GM23338 (cell line): ENCODE data around the gene PLG. TPM values are rescaled to one million over a fixed set of nuclear protein-coding genes. Genes with fewer than 3 reads are reported as not detected.

ENCODE experiments used
- ATAC-seq: fragments of 200-7000 bp; cut with Tn5 transposase; 3 replicates; pipeline ENCODE4 v1.9.1; 2020
- DNase-seq: peaks from one replicate; pipeline ENCODE4 v3.0.0-alpha.2; 2015; ENCODE audit warnings: low spot score
- H2AFZ ChIP-seq: fragments of 200-600 bp; sonication (generic); 2 replicates; pipeline ENCODE4 v1.8.0; 2016; ENCODE audit warnings: antibody characterized with exemption, mild to moderate bottlenecking, moderate library complexity
- H3F3A ChIP-seq: fragments of 200-600 bp; sonication (generic); replicated peaks from 2 replicates; pipeline ENCODE4 v1.8.0; 2017; ENCODE audit warnings: antibody characterized with exemption, mixed run types, low read depth
- H3K27ac ChIP-seq: fragments of 200-600 bp; sonication (generic); 2 replicates; pipeline ENCODE4 v1.6.1; 2016; ENCODE audit warnings: low read depth
- H3K27me3 ChIP-seq: fragments of 200-600 bp; sonication (generic); 2 replicates; pipeline ENCODE4 v1.8.0; 2016; ENCODE audit warnings: mild to moderate bottlenecking, mixed run types, moderate library complexity; ENCODE audit not compliant: insufficient read depth
- H3K36me3 ChIP-seq: fragments of 200-600 bp; sonication (generic); 2 replicates; pipeline ENCODE4 v1.8.0; 2016; ENCODE audit warnings: mild to moderate bottlenecking; ENCODE audit not compliant: insufficient read depth
- H3K4me1 ChIP-seq: fragments of 200-600 bp; sonication (generic); 2 replicates; pipeline ENCODE4 v1.8.0; 2016; ENCODE audit warnings: mild to moderate bottlenecking, moderate library complexity; ENCODE audit not compliant: insufficient read depth
- H3K4me2 ChIP-seq: fragments of 200-600 bp; sonication (generic); 2 replicates; pipeline ENCODE4 v1.7.1; 2017; ENCODE audit warnings: mixed run types
- H3K4me3 ChIP-seq: fragments of 200-600 bp; sonication (generic); 2 replicates; pipeline ENCODE4 v1.6.1; 2016; ENCODE audit warnings: mixed run types
- H3K79me2 ChIP-seq: fragments of 200-600 bp; sonication (generic); replicated peaks from 2 replicates; pipeline ENCODE4 v1.8.0; 2017; ENCODE audit warnings: mild to moderate bottlenecking; ENCODE audit not compliant: insufficient read depth
- H3K9me2 ChIP-seq: fragments of 200-600 bp; sonication (generic); 2 replicates; pipeline ENCODE4 v1.8.0; 2017; ENCODE audit not compliant: insufficient read depth
- H4K20me1 ChIP-seq: fragments of 200-600 bp; sonication (generic); replicated peaks from 2 replicates; pipeline ENCODE4 v1.8.0; 2017; ENCODE audit warnings: mild to moderate bottlenecking; ENCODE audit not compliant: insufficient read depth
- H3K27ac Mint-ChIP-seq: 2 replicates; pipeline ENCODE4 v1.8.0; 2020; ENCODE audit warnings: inconsistent platforms, mild to moderate bottlenecking, moderate library complexity, mixed read lengths
- H3K27me3 Mint-ChIP-seq: 3 replicates; pipeline ENCODE4 v1.8.0; 2022; ENCODE audit warnings: low read depth, mild to moderate bottlenecking, moderate library complexity, mixed read lengths, inconsistent platforms; ENCODE audit not compliant: insufficient read depth, poor library complexity
- H3K36me3 Mint-ChIP-seq: 3 replicates; pipeline ENCODE4 v1.8.0; 2021; ENCODE audit warnings: low read depth, mild to moderate bottlenecking, inconsistent platforms, moderate library complexity, mixed read lengths
- H3K4me1 Mint-ChIP-seq: 3 replicates; pipeline ENCODE4 v1.8.0; 2020; ENCODE audit warnings: mild to moderate bottlenecking, inconsistent platforms, mixed read lengths
- H3K4me3 Mint-ChIP-seq: 3 replicates; pipeline ENCODE4 v1.8.0; 2021; ENCODE audit warnings: moderate library complexity, mild to moderate bottlenecking, inconsistent platforms, mixed read lengths
- H3K9me3 Mint-ChIP-seq: 3 replicates; pipeline ENCODE4 v1.8.0; 2020; ENCODE audit warnings: moderate library complexity, mild to moderate bottlenecking, inconsistent platforms, mixed read lengths
- EZH2phosphoT487 ChIP-seq: fragments of 200-600 bp; sonication (generic); IDR thresholded peaks from one replicate; pipeline ENCODE4 v1.8.1; 2018; ENCODE audit warnings: antibody characterized with exemption; ENCODE audit not compliant: unreplicated experiment
- NANOG ChIP-seq: IDR thresholded peaks from 2 replicates; pipeline ENCODE4 v1.6.1; 2016; ENCODE audit warnings: antibody characterized with exemption, borderline replicate concordance
- ZNF114 ChIP-seq: fragments of 250-450 bp; sonication (Bioruptor Pico); IDR thresholded peaks from 2 replicates; pipeline ENCODE4 v1.5.0; 2020; ENCODE audit warnings: mild to moderate bottlenecking, moderate library complexity
- ZNF331 ChIP-seq: fragments of 250-450 bp; sonication (Bioruptor Pico); IDR thresholded peaks from 2 replicates; pipeline ENCODE4 v1.5.0; 2020; ENCODE audit warnings: low read depth, mild to moderate bottlenecking, moderate library complexity
- polyA plus RNA-seq: library from polyadenylated mRNA; unstranded; fragments of >200 nt; fragmentation: Nextera tagmentation; extraction: Ambion mirVana; gene quantifications from 2 replicates; pipeline ENCODE4 v1.2.1, GENCODE V29; 2016
- total RNA-seq: library from RNA; depleted of rRNA; stranded (reverse); fragments of >200 nt; shearing (Covaris generic); gene quantifications from 2 replicates; pipeline ENCODE4 v1.2.3, GENCODE V29; 2014
- TF ChIP-seq, protein P1 (sequence below): fragments of 250-450 bp; sonication (Bioruptor Pico); IDR thresholded peaks from 2 replicates; pipeline ENCODE4 v1.5.0; 2020; ENCODE audit warnings: mild to moderate bottlenecking, moderate library complexity
- TF ChIP-seq, protein P2 (sequence below): IDR thresholded peaks from one replicate; pipeline ENCODE4 v1.6.1; 2018; ENCODE audit warnings: antibody characterized with exemption; ENCODE audit not compliant: unreplicated experiment

PLG gene
- total and polyA plus RNA-seq, 2 experiments from 2014 or later: not detected

DNA sequence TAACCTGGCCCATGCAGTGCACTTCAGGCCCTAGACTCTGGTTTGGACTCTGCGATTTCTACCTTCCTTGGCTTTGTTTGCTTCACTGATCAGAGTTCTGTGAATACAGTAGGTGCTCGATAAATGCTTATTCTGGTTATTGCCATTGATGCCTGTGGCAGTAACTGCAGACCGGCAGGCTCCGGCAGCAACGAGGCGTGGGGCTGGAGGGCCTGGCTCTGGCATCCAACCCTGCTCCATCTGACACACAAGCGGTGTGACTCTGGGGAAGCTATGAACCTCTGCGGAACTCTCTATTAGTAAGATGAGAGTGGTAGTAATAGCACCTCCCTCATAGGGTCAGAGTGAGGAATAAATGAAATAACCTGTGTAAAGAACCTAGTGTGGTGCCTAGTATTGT lies 66.1 kb downstream of the PLG start (continued):
- TF ChIP-seq, protein P1, sequence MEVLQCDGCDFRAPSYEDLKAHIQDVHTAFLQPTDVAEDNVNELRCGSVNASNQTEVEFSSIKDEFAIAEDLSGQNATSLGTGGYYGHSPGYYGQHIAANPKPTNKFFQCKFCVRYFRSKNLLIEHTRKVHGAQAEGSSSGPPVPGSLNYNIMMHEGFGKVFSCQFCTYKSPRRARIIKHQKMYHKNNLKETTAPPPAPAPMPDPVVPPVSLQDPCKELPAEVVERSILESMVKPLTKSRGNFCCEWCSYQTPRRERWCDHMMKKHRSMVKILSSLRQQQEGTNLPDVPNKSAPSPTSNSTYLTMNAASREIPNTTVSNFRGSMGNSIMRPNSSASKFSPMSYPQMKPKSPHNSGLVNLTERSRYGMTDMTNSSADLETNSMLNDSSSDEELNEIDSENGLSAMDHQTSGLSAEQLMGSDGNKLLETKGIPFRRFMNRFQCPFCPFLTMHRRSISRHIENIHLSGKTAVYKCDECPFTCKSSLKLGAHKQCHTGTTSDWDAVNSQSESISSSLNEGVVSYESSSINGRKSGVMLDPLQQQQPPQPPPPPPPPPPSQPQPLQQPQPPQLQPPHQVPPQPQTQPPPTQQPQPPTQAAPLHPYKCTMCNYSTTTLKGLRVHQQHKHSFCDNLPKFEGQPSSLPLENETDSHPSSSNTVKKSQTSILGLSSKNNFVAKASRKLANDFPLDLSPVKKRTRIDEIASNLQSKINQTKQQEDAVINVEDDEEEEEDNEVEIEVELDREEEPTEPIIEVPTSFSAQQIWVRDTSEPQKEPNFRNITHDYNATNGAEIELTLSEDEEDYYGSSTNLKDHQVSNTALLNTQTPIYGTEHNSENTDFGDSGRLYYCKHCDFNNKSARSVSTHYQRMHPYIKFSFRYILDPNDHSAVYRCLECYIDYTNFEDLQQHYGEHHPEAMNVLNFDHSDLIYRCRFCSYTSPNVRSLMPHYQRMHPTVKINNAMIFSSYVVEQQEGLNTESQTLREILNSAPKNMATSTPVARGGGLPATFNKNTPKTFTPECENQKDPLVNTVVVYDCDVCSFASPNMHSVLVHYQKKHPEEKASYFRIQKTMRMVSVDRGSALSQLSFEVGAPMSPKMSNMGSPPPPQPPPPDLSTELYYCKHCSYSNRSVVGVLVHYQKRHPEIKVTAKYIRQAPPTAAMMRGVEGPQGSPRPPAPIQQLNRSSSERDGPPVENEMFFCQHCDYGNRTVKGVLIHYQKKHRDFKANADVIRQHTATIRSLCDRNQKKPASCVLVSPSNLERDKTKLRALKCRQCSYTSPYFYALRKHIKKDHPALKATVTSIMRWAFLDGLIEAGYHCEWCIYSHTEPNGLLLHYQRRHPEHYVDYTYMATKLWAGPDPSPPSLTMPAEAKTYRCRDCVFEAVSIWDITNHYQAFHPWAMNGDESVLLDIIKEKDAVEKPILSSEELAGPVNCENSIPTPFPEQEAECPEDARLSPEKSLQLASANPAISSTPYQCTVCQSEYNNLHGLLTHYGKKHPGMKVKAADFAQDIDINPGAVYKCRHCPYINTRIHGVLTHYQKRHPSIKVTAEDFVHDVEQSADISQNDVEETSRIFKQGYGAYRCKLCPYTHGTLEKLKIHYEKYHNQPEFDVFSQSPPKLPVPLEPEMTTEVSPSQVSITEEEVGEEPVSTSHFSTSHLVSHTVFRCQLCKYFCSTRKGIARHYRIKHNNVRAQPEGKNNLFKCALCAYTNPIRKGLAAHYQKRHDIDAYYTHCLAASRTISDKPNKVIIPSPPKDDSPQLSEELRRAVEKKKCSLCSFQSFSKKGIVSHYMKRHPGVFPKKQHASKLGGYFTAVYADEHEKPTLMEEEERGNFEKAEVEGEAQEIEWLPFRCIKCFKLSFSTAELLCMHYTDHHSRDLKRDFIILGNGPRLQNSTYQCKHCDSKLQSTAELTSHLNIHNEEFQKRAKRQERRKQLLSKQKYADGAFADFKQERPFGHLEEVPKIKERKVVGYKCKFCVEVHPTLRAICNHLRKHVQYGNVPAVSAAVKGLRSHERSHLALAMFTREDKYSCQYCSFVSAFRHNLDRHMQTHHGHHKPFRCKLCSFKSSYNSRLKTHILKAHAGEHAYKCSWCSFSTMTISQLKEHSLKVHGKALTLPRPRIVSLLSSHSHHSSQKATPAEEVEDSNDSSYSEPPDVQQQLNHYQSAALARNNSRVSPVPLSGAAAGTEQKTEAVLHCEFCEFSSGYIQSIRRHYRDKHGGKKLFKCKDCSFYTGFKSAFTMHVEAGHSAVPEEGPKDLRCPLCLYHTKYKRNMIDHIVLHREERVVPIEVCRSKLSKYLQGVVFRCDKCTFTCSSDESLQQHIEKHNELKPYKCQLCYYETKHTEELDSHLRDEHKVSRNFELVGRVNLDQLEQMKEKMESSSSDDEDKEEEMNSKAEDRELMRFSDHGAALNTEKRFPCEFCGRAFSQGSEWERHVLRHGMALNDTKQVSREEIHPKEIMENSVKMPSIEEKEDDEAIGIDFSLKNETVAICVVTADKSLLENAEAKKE (CRISPR knock-in tag): no peak
- TF ChIP-seq ZNF114 (CRISPR knock-in tag) (no peak), NANOG (no peak)

DNA sequence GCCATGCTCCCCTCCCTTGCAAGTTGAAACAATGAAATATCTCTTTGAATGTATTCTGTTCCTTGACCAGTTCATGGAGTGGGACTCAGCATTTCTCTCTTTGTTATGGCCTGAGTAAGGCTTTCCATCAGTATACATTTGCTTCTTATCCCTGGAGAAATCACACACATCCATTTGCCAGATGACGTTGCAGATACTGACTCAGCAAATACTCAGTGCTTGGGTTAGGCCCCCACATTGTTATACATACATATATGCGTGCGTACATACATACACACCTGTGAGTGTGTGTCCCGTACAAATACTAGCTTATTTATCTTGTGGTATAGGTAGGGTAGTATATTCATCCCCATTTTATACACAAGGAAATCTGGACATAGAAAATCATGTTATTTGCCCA lies 72.4 kb downstream of the PLG start:
- H3K4me1 Mint-ChIP-seq: peaks cover 3% of the 10 kb centered on the region; the same call in 2 of the 3 replicates
- TF ChIP-seq, protein P2, sequence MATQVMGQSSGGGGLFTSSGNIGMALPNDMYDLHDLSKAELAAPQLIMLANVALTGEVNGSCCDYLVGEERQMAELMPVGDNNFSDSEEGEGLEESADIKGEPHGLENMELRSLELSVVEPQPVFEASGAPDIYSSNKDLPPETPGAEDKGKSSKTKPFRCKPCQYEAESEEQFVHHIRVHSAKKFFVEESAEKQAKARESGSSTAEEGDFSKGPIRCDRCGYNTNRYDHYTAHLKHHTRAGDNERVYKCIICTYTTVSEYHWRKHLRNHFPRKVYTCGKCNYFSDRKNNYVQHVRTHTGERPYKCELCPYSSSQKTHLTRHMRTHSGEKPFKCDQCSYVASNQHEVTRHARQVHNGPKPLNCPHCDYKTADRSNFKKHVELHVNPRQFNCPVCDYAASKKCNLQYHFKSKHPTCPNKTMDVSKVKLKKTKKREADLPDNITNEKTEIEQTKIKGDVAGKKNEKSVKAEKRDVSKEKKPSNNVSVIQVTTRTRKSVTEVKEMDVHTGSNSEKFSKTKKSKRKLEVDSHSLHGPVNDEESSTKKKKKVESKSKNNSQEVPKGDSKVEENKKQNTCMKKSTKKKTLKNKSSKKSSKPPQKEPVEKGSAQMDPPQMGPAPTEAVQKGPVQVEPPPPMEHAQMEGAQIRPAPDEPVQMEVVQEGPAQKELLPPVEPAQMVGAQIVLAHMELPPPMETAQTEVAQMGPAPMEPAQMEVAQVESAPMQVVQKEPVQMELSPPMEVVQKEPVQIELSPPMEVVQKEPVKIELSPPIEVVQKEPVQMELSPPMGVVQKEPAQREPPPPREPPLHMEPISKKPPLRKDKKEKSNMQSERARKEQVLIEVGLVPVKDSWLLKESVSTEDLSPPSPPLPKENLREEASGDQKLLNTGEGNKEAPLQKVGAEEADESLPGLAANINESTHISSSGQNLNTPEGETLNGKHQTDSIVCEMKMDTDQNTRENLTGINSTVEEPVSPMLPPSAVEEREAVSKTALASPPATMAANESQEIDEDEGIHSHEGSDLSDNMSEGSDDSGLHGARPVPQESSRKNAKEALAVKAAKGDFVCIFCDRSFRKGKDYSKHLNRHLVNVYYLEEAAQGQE: no peak
- TF ChIP-seq ZNF114 (CRISPR knock-in tag) (no peak), EZH2phosphoT487 (no peak), ZNF331 (no peak)

More for the DNA sequence above, 72.4 kb downstream of the PLG start:
- Histone ChIP-seq H3K27ac (no peak overlapping the region), H3K9me2 (no peaks in the 10 kb centered on the region), H3K4me2 (no peak overlapping the region), H3K4me3 (no peak overlapping the region), H3K79me2 (no peaks in the 10 kb centered on the region), H3K4me1 (no peaks in the 10 kb centered on the region), H2AFZ (no peak overlapping the region), H3K27me3 (no peaks in the 10 kb centered on the region), H3K36me3 (no peaks in the 10 kb centered on the region), H3F3A (no peaks in the 10 kb centered on the region), H4K20me1 (no peaks in the 10 kb centered on the region)
- Mint-ChIP-seq H3K36me3 (no peaks in the 10 kb centered on the region), H3K9me3 (no peaks in the 10 kb centered on the region), H3K27ac (no peak overlapping the region), H3K27me3 (peaks cover 2% of the 10 kb centered on the region), H3K4me3 (no peak overlapping the region)
- ATAC-seq: no peak
- DNase-seq: no peak
